Glomerular visceral epithelial cell (primary cell): ENCODE measurements around the gene MSH3.
"Not testable (repeated sequence)": the region's sequence is repeated elsewhere in the genome, so short reads cannot be mapped to it uniquely, and the experiment has no call there.

Experiments used
- DNase-seq: peaks from one replicate; pipeline ENCODE4 v3.0.0-alpha.2; 2016; ENCODE audit errors: extremely low spot score

MSH3 gene

GRCh38 chr5:80656425-80656824 is 2.0 kb downstream of the MSH3 start:
- peak; percentile 28 for DNase-seq

- DNase-seq, result no peak
Observed at GRCh38 chr5:80659106-80659505, 4.7 kb downstream of the MSH3 start.

- not testable (repeated sequence) for DNase-seq
Observed at GRCh38 chr5:80660661-80661060, 6.2 kb downstream of the MSH3 start.

- DNase-seq, result no peak
Observed at GRCh38 chr5:80662108-80662507, 7.7 kb downstream of the MSH3 start.

- DNase-seq, result no peak
Observed at GRCh38 chr5:80665057-80665456, 10.6 kb downstream of the MSH3 start.

GRCh38 chr5:80667384-80667783 is 12.9 kb downstream of the MSH3 start:
- DNase-seq, result no peak

GRCh38 chr5:80668016-80668969 is 13.8 kb downstream of the MSH3 start:
- peak; percentile 28 for DNase-seq

- DNase-seq, result peak; percentile 77
Observed at GRCh38 chr5:80672140-80672736, 17.8 kb downstream of the MSH3 start.

GRCh38 chr5:80676706-80677105 is 22.3 kb downstream of the MSH3 start:
- DNase-seq, result no peak

- peak; percentile 23 for DNase-seq
Observed at GRCh38 chr5:80686757-80687156, 32.3 kb downstream of the MSH3 start.

GRCh38 chr5:80688648-80689420 is 34.4 kb downstream of the MSH3 start:
- DNase-seq, result no peak

GRCh38 chr5:80689627-80690026 is 35.2 kb downstream of the MSH3 start:
- DNase-seq, result no peak

GRCh38 chr5:80695666-80696065 is 41.2 kb downstream of the MSH3 start:
- DNase-seq, result no peak

- no peak for DNase-seq
Observed at GRCh38 chr5:80696450-80696849, 42.0 kb downstream of the MSH3 start.

- DNase-seq, result no peak
Observed at GRCh38 chr5:80697100-80697499, 42.6 kb downstream of the MSH3 start.

- no peak for DNase-seq
Observed at GRCh38 chr5:80698369-80698768, 43.9 kb downstream of the MSH3 start.

- no peak for DNase-seq
Observed at GRCh38 chr5:80701597-80701996, 47.1 kb downstream of the MSH3 start.

GRCh38 chr5:80703291-80703690 is 48.8 kb downstream of the MSH3 start:
- no peak for DNase-seq

- DNase-seq, result no peak
Observed at GRCh38 chr5:80703747-80704146, 49.3 kb downstream of the MSH3 start.

GRCh38 chr5:80704221-80704620 is 49.8 kb downstream of the MSH3 start:
- no peak for DNase-seq

GRCh38 chr5:80705216-80705769 is 50.8 kb downstream of the MSH3 start:
- no peak for DNase-seq

GRCh38 chr5:80705801-80706200 is 51.3 kb downstream of the MSH3 start:
- DNase-seq, result no peak
